PFSK-1 (cell line): ENCODE data around the gene MLST8.

Experiments used
- FOXP2 ChIP-seq: optimal IDR thresholded peaks from 2 replicates; pipeline ENCODE3; 2011; ENCODE audit warnings: borderline replicate concordance, control low read depth, inconsistent platforms; ENCODE audit not compliant: insufficient read depth; ENCODE audit errors: extremely low read length, extremely low read depth
- POLR2AphosphoS5 ChIP-seq: IDR thresholded peaks from 2 replicates; pipeline ENCODE4 v1.6.1; 2012; ENCODE audit warnings: low read depth, mild to moderate bottlenecking, control low read depth, low read length, moderate library complexity
- REST ChIP-seq, 2 experiments: IDR thresholded peaks; 2 replicates each; pipeline versions ENCODE4 v1.6.1 to v1.8.0; 2011 to 2012; ENCODE audit warnings: low read depth in 2 of 2, low read length in 2 of 2, control low read depth in 1 of 2, inconsistent platforms in 1 of 2, mild to moderate bottlenecking in 1 of 2, moderate library complexity in 1 of 2; ENCODE audit not compliant: insufficient read depth in 1 of 2
- SIN3A ChIP-seq: IDR thresholded peaks from 2 replicates; pipeline ENCODE4 v1.6.1; 2012; ENCODE audit warnings: mild to moderate bottlenecking, low read length, moderate library complexity, borderline replicate concordance; ENCODE audit not compliant: insufficient read depth
- TAF1 ChIP-seq: IDR thresholded peaks from 2 replicates; pipeline ENCODE4 v1.6.1; 2012; ENCODE audit warnings: low read length, control low read depth, borderline replicate concordance; ENCODE audit not compliant: insufficient read depth

MLST8 gene

GRCh38 chr16:2211923-2212347 is 6.7 kb downstream of the MLST8 start:
- TF ChIP-seq SIN3A: no peak
- TF ChIP-seq FOXP2: no peak
- TF ChIP-seq TAF1: no peak
- TF ChIP-seq REST (IDR thresholded peaks at IDR 0.05; ENCODE audit: insufficient read depth in 1 of 2, low read depth in 2 of 2, low read length in 2 of 2): no peak
- TF ChIP-seq POLR2AphosphoS5: no peak

- no peak for TF ChIP-seq POLR2AphosphoS5
- 0 out of 2 replicates have a peak, but pooled peaks have one; percentile 36 for TF ChIP-seq SIN3A
Measured at GRCh38 chr16:2212362-2213324, 7.4 kb downstream of the MLST8 start.

GRCh38 chr16:2213817-2214718 is 8.8 kb downstream of the MLST8 start:
- TF ChIP-seq FOXP2: no peak
- no peak for TF ChIP-seq REST (IDR thresholded peaks at IDR 0.05; ENCODE audit: insufficient read depth in 1 of 2, low read depth in 2 of 2, low read length in 2 of 2)
- TF ChIP-seq POLR2AphosphoS5: no peak
- no peak for TF ChIP-seq TAF1
- TF ChIP-seq SIN3A: no peak

GRCh38 chr16:2214719-2214968 is 9.4 kb downstream of the MLST8 start, which contains the start of gene PGP:
PGP (minus strand) TSS chr16:2214840; CDS start chr16:2214777, 63 bp downstream.
- TF ChIP-seq POLR2AphosphoS5 (no peak), TAF1 (no peak), FOXP2 (no peak), REST (IDR thresholded peaks at IDR 0.05; ENCODE audit: insufficient read depth in 1 of 2, low read depth in 2 of 2, low read length in 2 of 2) (no peak), SIN3A (no peak)

GRCh38 chr16:2216330-2216729 is 11.1 kb downstream of the MLST8 start:
- TF ChIP-seq REST (IDR thresholded peaks at IDR 0.05; ENCODE audit: insufficient read depth in 1 of 2, low read depth in 2 of 2, low read length in 2 of 2) (no peak), FOXP2 (no peak), TAF1 (no peak), POLR2AphosphoS5 (no peak), SIN3A (no peak)
